Measurements from ENCODE around the gene GPR61.
A peak's percentile ranks its signal among the peaks of the same experiment; 100 is the strongest.

GPR61 gene

GRCh38 chr1:109508001-109508872 is 31.4 kb upstream of the GPR61 start:
- no peak for DNase-seq (ENCODE audit: low read depth in 1 of 2, low spot score in 1 of 2)

- DNase-seq (ENCODE audit: low read depth in 1 of 2, low spot score in 1 of 2) = no peak
These were observed 30.8 kb upstream of the GPR61 start for GRCh38 chr1:109508873-109509175.

- DNase-seq (ENCODE audit: low read depth in 1 of 2, low spot score in 1 of 2) = peak; percentile 36 to 50
These were observed 30.2 kb upstream of the GPR61 start, which contains the start of gene AMIGO1 for GRCh38 chr1:109509176-109510134. AMIGO1 (minus strand) TSS chr1:109509727; CDS start chr1:109508912, 815 bp downstream.

GRCh38 chr1:109513110-109513710 is 26.5 kb upstream of the GPR61 start:
- no peak for DNase-seq (ENCODE audit: low read depth in 1 of 2, low spot score in 1 of 2)

GRCh38 chr1:109514846-109515245 is 24.8 kb upstream of the GPR61 start:
- no peak for DNase-seq (ENCODE audit: low read depth in 1 of 2, low spot score in 1 of 2)

- DNase-seq (ENCODE audit: low read depth in 1 of 2, low spot score in 1 of 2) = no peak
These were observed 22.8 kb upstream of the GPR61 start for GRCh38 chr1:109516872-109517271.

- no peak for DNase-seq (ENCODE audit: low read depth in 1 of 2, low spot score in 1 of 2)
These were observed 22.3 kb upstream of the GPR61 start for GRCh38 chr1:109517337-109517736.

- DNase-seq (ENCODE audit: low read depth in 1 of 2, low spot score in 1 of 2) = no peak
These were observed 18.4 kb upstream of the GPR61 start for GRCh38 chr1:109521002-109521951.

- no peak for DNase-seq (ENCODE audit: low read depth in 1 of 2, low spot score in 1 of 2)
These were observed 17.6 kb upstream of the GPR61 start for GRCh38 chr1:109522026-109522425.

GRCh38 chr1:109523706-109524105 is 16.0 kb upstream of the GPR61 start:
- DNase-seq (ENCODE audit: low read depth in 1 of 2, low spot score in 1 of 2) = no peak

- DNase-seq (ENCODE audit: low read depth in 1 of 2, low spot score in 1 of 2) = no peak
These were observed 12.4 kb upstream of the GPR61 start for GRCh38 chr1:109527098-109527811.

GRCh38 chr1:109527846-109528695 is 11.6 kb upstream of the GPR61 start:
- no peak for DNase-seq (ENCODE audit: low read depth in 1 of 2, low spot score in 1 of 2)

GRCh38 chr1:109528712-109529111 is 11.0 kb upstream of the GPR61 start:
- no peak for DNase-seq (ENCODE audit: low read depth in 1 of 2, low spot score in 1 of 2)

- DNase-seq (ENCODE audit: low read depth in 1 of 2, low spot score in 1 of 2) = no peak
These were observed 9.7 kb upstream of the GPR61 start for GRCh38 chr1:109529881-109530456.

- DNase-seq (ENCODE audit: low read depth in 1 of 2, low spot score in 1 of 2) = no peak
These were observed 9.1 kb upstream of the GPR61 start for GRCh38 chr1:109530457-109531087.

GRCh38 chr1:109531380-109531779 is 8.3 kb upstream of the GPR61 start:
- DNase-seq (ENCODE audit: low read depth in 1 of 2, low spot score in 1 of 2) = no peak

- no peak for DNase-seq (ENCODE audit: low read depth in 1 of 2, low spot score in 1 of 2)
These were observed 7.8 kb upstream of the GPR61 start for GRCh38 chr1:109531826-109532364.
